HEK293T (cell line): ENCODE results near the gene MGAT5.

Experiments used
- ELF4 ChIP-seq: fragments of 450-650 bp; IDR thresholded peaks from 2 replicates; pipeline ENCODE4 v1.6.1; 2017; ENCODE audit warnings: antibody characterized with exemption
- HDGF ChIP-seq: fragments of 450-650 bp; IDR thresholded peaks from 2 replicates; pipeline ENCODE4 v1.6.1; 2017; ENCODE audit warnings: antibody characterized with exemption, borderline replicate concordance
- NFRKB ChIP-seq: fragments of 450-650 bp; IDR thresholded peaks from 2 replicates; pipeline ENCODE4 v1.6.1; 2016; ENCODE audit warnings: mild to moderate bottlenecking, moderate library complexity
- SP1 ChIP-seq: fragments of 450-650 bp; IDR thresholded peaks from 2 replicates; pipeline ENCODE4 v1.6.1; 2017
- SUZ12 ChIP-seq: fragments of 450-650 bp; IDR thresholded peaks from 2 replicates; pipeline ENCODE4 v1.6.1; 2016; ENCODE audit warnings: mild to moderate bottlenecking

DNA sequence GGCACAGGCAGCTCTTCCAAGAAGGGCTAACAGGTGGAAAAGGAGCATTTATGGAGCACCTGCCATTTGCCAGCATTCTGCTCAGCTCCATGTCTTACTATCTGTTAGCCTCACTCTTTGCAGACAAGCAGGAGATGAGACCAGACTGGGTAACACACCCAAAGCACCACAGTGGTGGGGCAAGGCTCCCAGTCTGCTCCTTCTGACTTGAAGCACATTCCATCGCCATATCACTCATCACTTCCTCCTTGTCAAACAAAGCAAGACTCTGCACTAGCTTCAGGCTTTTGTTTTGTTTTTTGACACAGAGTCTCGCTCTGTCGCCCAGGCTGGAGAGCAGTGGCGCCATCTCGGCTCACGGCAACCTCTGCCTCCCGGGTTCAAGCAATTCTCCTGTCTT lies 182.8 kb downstream of the MGAT5 start:
- no peak for TF ChIP-seq ELF4
- TF ChIP-seq SP1, result no peak
- no peak for TF ChIP-seq SUZ12
- TF ChIP-seq HDGF, result no peak
- TF ChIP-seq NFRKB, result no peak
